ENCODE measurements around the gene MYL7. TPM values are rescaled to one million over a fixed set of nuclear protein-coding genes. Genes with fewer than 3 reads are reported as not detected.

MYL7 gene
- total RNA-seq, 1 experiment from 2014 or later = not detected

- ChIA-PET POLR2A (ENCODE audit: low non-redundant PET) (no interaction called here), CTCF (no interaction called here)
- no peak for DNase-seq (ENCODE audit: low spot score)
- H3K27ac ChIP-seq (ENCODE audit: low read depth, low read length, poor library complexity, severe bottlenecking) = no peak overlapping the region
- intact Hi-C loops (cut with micrococcal nuclease; ENCODE audit: unreplicated experiment) = no loop called here
- H3K4me3 ChIP-seq (ENCODE audit: low read depth, low read length, poor library complexity, severe bottlenecking) = no peak overlapping the region
- TF ChIP-seq, protein P1, sequence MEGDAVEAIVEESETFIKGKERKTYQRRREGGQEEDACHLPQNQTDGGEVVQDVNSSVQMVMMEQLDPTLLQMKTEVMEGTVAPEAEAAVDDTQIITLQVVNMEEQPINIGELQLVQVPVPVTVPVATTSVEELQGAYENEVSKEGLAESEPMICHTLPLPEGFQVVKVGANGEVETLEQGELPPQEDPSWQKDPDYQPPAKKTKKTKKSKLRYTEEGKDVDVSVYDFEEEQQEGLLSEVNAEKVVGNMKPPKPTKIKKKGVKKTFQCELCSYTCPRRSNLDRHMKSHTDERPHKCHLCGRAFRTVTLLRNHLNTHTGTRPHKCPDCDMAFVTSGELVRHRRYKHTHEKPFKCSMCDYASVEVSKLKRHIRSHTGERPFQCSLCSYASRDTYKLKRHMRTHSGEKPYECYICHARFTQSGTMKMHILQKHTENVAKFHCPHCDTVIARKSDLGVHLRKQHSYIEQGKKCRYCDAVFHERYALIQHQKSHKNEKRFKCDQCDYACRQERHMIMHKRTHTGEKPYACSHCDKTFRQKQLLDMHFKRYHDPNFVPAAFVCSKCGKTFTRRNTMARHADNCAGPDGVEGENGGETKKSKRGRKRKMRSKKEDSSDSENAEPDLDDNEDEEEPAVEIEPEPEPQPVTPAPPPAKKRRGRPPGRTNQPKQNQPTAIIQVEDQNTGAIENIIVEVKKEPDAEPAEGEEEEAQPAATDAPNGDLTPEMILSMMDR (conservative IDR thresholded peaks at IDR 0.05; ENCODE audit: low read depth, low read length) = no peak
- TF ChIP-seq EZH2 (IDR thresholded peaks at IDR 0.05; ENCODE audit: borderline replicate concordance, low read depth, low read length, poor library complexity, severe bottlenecking) = no peak
- no peaks in the 10 kb centered on the region for H3K36me3 ChIP-seq (ENCODE audit: insufficient read depth, low read length, poor library complexity, severe bottlenecking)
- H3K9me3 ChIP-seq (ENCODE audit: low read depth, low read length, poor library complexity, severe bottlenecking) = no peaks in the 10 kb centered on the region
- H3K27me3 ChIP-seq (replicated peaks; ENCODE audit: insufficient read depth, low read depth, low read length, poor library complexity) = no peaks in the 10 kb centered on the region
- no TSS peak for BruUV-seq (replicated peaks)
- H3K4me1 ChIP-seq (ENCODE audit: insufficient read depth, low read length, poor library complexity, severe bottlenecking) = no peaks in the 10 kb centered on the region
Observed at GRCh38 chr7:44132039-44132438, 9.1 kb downstream of the MYL7 start.

DNA sequence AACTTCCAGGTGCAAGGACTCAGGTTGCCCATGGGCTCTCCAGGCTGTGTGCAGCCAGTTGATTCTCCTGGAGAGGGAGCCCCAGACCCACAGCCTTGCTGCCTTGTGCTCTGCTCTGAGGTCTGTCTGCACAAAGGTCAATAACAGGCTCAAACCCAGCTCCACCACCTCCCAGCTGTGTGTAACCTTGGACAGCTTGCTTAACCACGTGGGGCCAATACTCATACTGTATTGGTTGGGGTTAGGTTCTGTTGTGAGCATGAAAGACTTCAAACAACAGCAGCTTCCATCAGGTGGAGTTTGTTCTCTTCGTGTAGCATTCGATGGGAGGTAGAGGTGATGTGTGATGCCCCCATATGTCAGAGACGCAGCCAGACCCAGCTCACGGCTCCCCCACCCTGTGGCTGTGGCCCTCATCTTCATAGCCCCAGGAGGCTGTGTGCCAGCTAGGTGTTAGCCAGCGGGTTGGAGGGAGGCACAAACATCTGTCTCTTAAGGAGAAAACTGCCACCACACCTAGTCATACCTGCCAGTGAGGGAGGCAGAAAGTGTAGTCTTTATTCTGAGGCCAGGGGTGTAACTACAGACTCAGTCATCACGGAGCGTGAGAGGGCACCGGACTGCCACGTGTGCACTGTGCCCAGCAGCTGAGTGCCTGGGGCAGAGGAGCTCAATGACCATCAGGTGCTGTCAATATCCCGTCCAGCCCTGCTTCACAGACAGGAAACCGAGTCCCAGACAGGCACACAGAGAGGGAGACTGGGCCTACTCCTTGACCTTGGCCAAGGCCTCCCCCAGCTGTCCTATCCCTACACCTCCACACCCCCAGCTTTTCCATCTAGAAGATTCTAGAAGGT is 9.7 kb downstream of the MYL7 start:
- Histone ChIP-seq H3K4me1 (ENCODE audit: insufficient read depth, low read length, poor library complexity, severe bottlenecking) (no peaks in the 10 kb centered on the region), H3K4me3 (ENCODE audit: low read depth, low read length, poor library complexity, severe bottlenecking) (no peak overlapping the region), H3K27me3 (replicated peaks; ENCODE audit: insufficient read depth, low read depth, low read length, poor library complexity) (no peaks in the 10 kb centered on the region), H3K9me3 (ENCODE audit: low read depth, low read length, poor library complexity, severe bottlenecking) (no peaks in the 10 kb centered on the region), H3K27ac (ENCODE audit: low read depth, low read length, poor library complexity, severe bottlenecking) (no peak overlapping the region), H3K36me3 (ENCODE audit: insufficient read depth, low read length, poor library complexity, severe bottlenecking) (no peaks in the 10 kb centered on the region)
- intact Hi-C loops (cut with micrococcal nuclease; ENCODE audit: unreplicated experiment) = no loop called here
- TF ChIP-seq, protein P1 (conservative IDR thresholded peaks at IDR 0.05; ENCODE audit: low read depth, low read length) = no peak
- no peak for TF ChIP-seq EZH2 (IDR thresholded peaks at IDR 0.05; ENCODE audit: borderline replicate concordance, low read depth, low read length, poor library complexity, severe bottlenecking)
- ChIA-PET CTCF (no interaction called here), POLR2A (ENCODE audit: low non-redundant PET) (no interaction called here)
- DNase-seq (ENCODE audit: low spot score) = no peak
- no TSS peak for BruUV-seq (replicated peaks)

- no peaks in the 10 kb centered on the region for H3K9me3 ChIP-seq (ENCODE audit: low read depth, low read length, poor library complexity, severe bottlenecking)
- H3K4me1 ChIP-seq (ENCODE audit: insufficient read depth, low read length, poor library complexity, severe bottlenecking) = no peaks in the 10 kb centered on the region
- DNase-seq (ENCODE audit: low spot score) = no peak
- H3K4me3 ChIP-seq (ENCODE audit: low read depth, low read length, poor library complexity, severe bottlenecking) = no peak overlapping the region
- TF ChIP-seq, protein P1 (conservative IDR thresholded peaks at IDR 0.05; ENCODE audit: low read depth, low read length) = no peak
- TF ChIP-seq EZH2 (IDR thresholded peaks at IDR 0.05; ENCODE audit: borderline replicate concordance, low read depth, low read length, poor library complexity, severe bottlenecking) = no peak
- intact Hi-C loops (cut with micrococcal nuclease; ENCODE audit: unreplicated experiment) = no loop called here
- H3K36me3 ChIP-seq (ENCODE audit: insufficient read depth, low read length, poor library complexity, severe bottlenecking) = no peaks in the 10 kb centered on the region
- POLR2A ChIA-PET (ENCODE audit: low non-redundant PET) = no interaction called here
- CTCF ChIA-PET = no interaction called here
- no peaks in the 10 kb centered on the region for H3K27me3 ChIP-seq (replicated peaks; ENCODE audit: insufficient read depth, low read depth, low read length, poor library complexity)
- no peak overlapping the region for H3K27ac ChIP-seq (ENCODE audit: low read depth, low read length, poor library complexity, severe bottlenecking)
- no TSS peak for BruUV-seq (replicated peaks)
Observed at GRCh38 chr7:44128721-44129582, 12.2 kb downstream of the MYL7 start.

All from A673 (cell line).